Measurements from ENCODE around the gene ZDHHC18.
"Not testable (repeated sequence)": the region's sequence is repeated elsewhere in the genome, so short reads cannot be mapped to it uniquely, and the experiment has no call there.

The ZDHHC18 gene

GRCh38 chr1:26833432-26834405, 7.2 kb downstream of the ZDHHC18 start:
- DNase-seq (ENCODE audit: low read depth), result peak; percentile 96

GRCh38 chr1:26837665-26838064, 11.2 kb downstream of the ZDHHC18 start:
- not testable (repeated sequence) for DNase-seq (ENCODE audit: low read depth)

GRCh38 chr1:26838474-26839338, 12.2 kb downstream of the ZDHHC18 start:
- peak; percentile 72 for DNase-seq (ENCODE audit: low read depth)

GRCh38 chr1:26839339-26839722, 12.8 kb downstream of the ZDHHC18 start:
- no peak for DNase-seq (ENCODE audit: low read depth)

- no peak for DNase-seq (ENCODE audit: low read depth)
Measured at GRCh38 chr1:26839779-26840178, 13.3 kb downstream of the ZDHHC18 start.

GRCh38 chr1:26844424-26845196, 18.1 kb downstream of the ZDHHC18 start:
- no peak for DNase-seq (ENCODE audit: low read depth)

- DNase-seq (ENCODE audit: low read depth), result not testable (repeated sequence)
Measured at GRCh38 chr1:26847826-26848225, 21.3 kb downstream of the ZDHHC18 start.

- no peak for DNase-seq (ENCODE audit: low read depth)
Measured at GRCh38 chr1:26848499-26848898, 22.0 kb downstream of the ZDHHC18 start.

GRCh38 chr1:26848941-26849774, 22.7 kb downstream of the ZDHHC18 start:
- DNase-seq (ENCODE audit: low read depth), result no peak

- DNase-seq (ENCODE audit: low read depth), result no peak
Measured at GRCh38 chr1:26851106-26851684, 24.7 kb downstream of the ZDHHC18 start.

- no peak for DNase-seq (ENCODE audit: low read depth)
Measured at GRCh38 chr1:26852701-26853100, 26.2 kb downstream of the ZDHHC18 start.

GRCh38 chr1:26853156-26853555, 26.7 kb downstream of the ZDHHC18 start:
- peak; percentile 41 for DNase-seq (ENCODE audit: low read depth)

- no peak for DNase-seq (ENCODE audit: low read depth)
Measured at GRCh38 chr1:26853600-26853999, 27.1 kb downstream of the ZDHHC18 start.

- no peak for DNase-seq (ENCODE audit: low read depth)
Measured at GRCh38 chr1:26854906-26855305, 28.4 kb downstream of the ZDHHC18 start.

GRCh38 chr1:26855636-26856035, 29.1 kb downstream of the ZDHHC18 start:
- no peak for DNase-seq (ENCODE audit: low read depth)

- DNase-seq (ENCODE audit: low read depth), result no peak
Measured at GRCh38 chr1:26856181-26856580, 29.7 kb downstream of the ZDHHC18 start.

- no peak for DNase-seq (ENCODE audit: low read depth)
Measured at GRCh38 chr1:26856604-26857469, 30.3 kb downstream of the ZDHHC18 start.

- DNase-seq (ENCODE audit: low read depth), result no peak
Measured at GRCh38 chr1:26857473-26858060, 31.1 kb downstream of the ZDHHC18 start.

GRCh38 chr1:26858160-26858559, 31.7 kb downstream of the ZDHHC18 start:
- no peak for DNase-seq (ENCODE audit: low read depth)
